Activated CD8-positive, alpha-beta memory T cell treated with anti-CD3 and anti-CD28 coated beads, Interleukin-2, amount 50 U/mL, for 1 hour (primary cell): ENCODE data around the gene GLIPR1L1.
A peak's percentile ranks its signal among the peaks of the same experiment; 100 is the strongest.
"Not testable (repeated sequence)": the region's sequence is repeated elsewhere in the genome, so short reads cannot be mapped to it uniquely, and the experiment has no call there.

Experiments
- DNase-seq: peaks from one replicate; pipeline ENCODE4 v3.0.0-alpha.2; 2020; ENCODE audit errors: extremely low read depth

Gene GLIPR1L1

GRCh38 chr12:75334384-75335030, at the start of gene GLIPR1L1:
Gene GLIPR1L1 (plus strand): TSS chr12:75334670. CDS start chr12:75334729, 59 bp downstream.
- DNase-seq = peak; percentile 49

GRCh38 chr12:75288860-75289259, 45.6 kb upstream of the GLIPR1L1 start:
- DNase-seq = no peak

GRCh38 chr12:75289753-75290152, 44.7 kb upstream of the GLIPR1L1 start:
- no peak for DNase-seq

- no peak for DNase-seq
These were observed 43.5 kb upstream of the GLIPR1L1 start for GRCh38 chr12:75291014-75291413.

- no peak for DNase-seq
These were observed 40.1 kb upstream of the GLIPR1L1 start for GRCh38 chr12:75294336-75294735.

GRCh38 chr12:75294797-75295196, 39.7 kb upstream of the GLIPR1L1 start:
- DNase-seq = no peak

GRCh38 chr12:75302225-75302624, 32.2 kb upstream of the GLIPR1L1 start:
- no peak for DNase-seq

GRCh38 chr12:75302781-75303180, 31.7 kb upstream of the GLIPR1L1 start:
- DNase-seq = no peak

- DNase-seq = no peak
These were observed 28.8 kb upstream of the GLIPR1L1 start for GRCh38 chr12:75305412-75306332.

- no peak for DNase-seq
These were observed 26.2 kb upstream of the GLIPR1L1 start for GRCh38 chr12:75308279-75308678.

GRCh38 chr12:75311369-75311768, 23.1 kb upstream of the GLIPR1L1 start:
- DNase-seq = no peak

GRCh38 chr12:75315518-75315917, 19.0 kb upstream of the GLIPR1L1 start:
- DNase-seq = no peak

- DNase-seq = no peak
These were observed 16.7 kb upstream of the GLIPR1L1 start for GRCh38 chr12:75317784-75318183.

GRCh38 chr12:75322464-75322863, 12.0 kb upstream of the GLIPR1L1 start:
- DNase-seq = no peak

- no peak for DNase-seq
These were observed 10.8 kb upstream of the GLIPR1L1 start for GRCh38 chr12:75323663-75324062.

- no peak for DNase-seq
These were observed 6.8 kb upstream of the GLIPR1L1 start for GRCh38 chr12:75327642-75328041.

GRCh38 chr12:75329918-75330826, 4.3 kb upstream of the GLIPR1L1 start, which contains the start of gene CAPS2:
Gene CAPS2 (minus strand): TSS chr12:75330324. CDS start chr12:75326498, 3,826 bp downstream.
- peak; percentile 7 for DNase-seq

- no peak for DNase-seq
These were observed 3.4 kb downstream of the GLIPR1L1 start for GRCh38 chr12:75337905-75338304.

- no peak for DNase-seq
These were observed 7.4 kb downstream of the GLIPR1L1 start for GRCh38 chr12:75341873-75342272.

GRCh38 chr12:75345531-75345930, 11.1 kb downstream of the GLIPR1L1 start:
- no peak for DNase-seq

GRCh38 chr12:75346215-75346614, 11.7 kb downstream of the GLIPR1L1 start:
- not testable (repeated sequence) for DNase-seq

- no peak for DNase-seq
These were observed 15.5 kb downstream of the GLIPR1L1 start for GRCh38 chr12:75349946-75350345.
